GM10266 (cell line): ENCODE data around the gene NF1.

ENCODE experiments used
- DNase-seq: peaks from one replicate; pipeline ENCODE4 v3.0.0; 2012; ENCODE audit errors: extremely low spot score
- TF ChIP-seq, protein P1 (sequence below): IDR thresholded peaks from 2 replicates; pipeline ENCODE4 v1.5.1; 2012; ENCODE audit warnings: mild to moderate bottlenecking, low read depth; ENCODE audit not compliant: control insufficient read depth, insufficient read depth; ENCODE audit errors: missing control alignments

The NF1 gene

DNA sequence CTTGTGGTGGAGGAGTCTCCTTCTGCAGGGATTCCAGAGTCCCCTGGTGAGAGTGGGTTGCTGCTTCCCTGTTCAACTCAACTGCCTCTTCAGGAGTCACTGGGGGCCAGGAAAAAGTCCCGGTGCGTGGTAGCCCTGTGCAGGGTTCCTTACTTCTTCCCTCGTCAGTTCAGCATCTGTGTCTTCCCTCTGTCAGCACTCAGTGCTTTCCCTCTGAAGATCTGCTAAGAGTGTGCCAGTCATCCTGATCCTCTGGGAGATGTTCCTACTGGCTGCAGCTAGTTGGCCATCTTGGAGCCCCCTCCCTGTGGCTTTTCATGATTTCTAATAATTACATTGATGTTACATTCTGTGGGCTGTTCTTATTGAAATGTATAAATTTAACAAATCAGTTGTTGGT lies 36.5 kb downstream of the NF1 start:
- no peak for DNase-seq
- TF ChIP-seq, protein P1, sequence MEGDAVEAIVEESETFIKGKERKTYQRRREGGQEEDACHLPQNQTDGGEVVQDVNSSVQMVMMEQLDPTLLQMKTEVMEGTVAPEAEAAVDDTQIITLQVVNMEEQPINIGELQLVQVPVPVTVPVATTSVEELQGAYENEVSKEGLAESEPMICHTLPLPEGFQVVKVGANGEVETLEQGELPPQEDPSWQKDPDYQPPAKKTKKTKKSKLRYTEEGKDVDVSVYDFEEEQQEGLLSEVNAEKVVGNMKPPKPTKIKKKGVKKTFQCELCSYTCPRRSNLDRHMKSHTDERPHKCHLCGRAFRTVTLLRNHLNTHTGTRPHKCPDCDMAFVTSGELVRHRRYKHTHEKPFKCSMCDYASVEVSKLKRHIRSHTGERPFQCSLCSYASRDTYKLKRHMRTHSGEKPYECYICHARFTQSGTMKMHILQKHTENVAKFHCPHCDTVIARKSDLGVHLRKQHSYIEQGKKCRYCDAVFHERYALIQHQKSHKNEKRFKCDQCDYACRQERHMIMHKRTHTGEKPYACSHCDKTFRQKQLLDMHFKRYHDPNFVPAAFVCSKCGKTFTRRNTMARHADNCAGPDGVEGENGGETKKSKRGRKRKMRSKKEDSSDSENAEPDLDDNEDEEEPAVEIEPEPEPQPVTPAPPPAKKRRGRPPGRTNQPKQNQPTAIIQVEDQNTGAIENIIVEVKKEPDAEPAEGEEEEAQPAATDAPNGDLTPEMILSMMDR, result no peak

DNA sequence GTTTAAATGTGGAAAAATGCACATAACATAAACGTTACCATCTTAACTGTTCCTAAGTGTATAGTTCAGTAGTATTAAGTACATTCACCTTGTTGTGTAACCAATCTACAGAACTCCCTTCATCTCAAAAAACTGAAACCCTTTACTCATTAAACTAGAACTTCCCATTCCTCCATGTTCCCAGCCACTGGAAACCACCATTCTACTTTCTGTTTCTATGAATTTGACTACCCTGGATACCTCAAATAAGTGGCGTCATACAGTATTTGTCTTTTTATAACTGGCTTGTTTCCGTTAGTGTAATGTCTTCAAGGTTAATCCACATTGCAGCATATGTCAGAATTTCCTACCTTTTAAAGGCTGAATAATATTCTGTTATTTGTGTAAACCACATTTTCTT lies 38.2 kb downstream of the NF1 start:
- DNase-seq, result no peak
- TF ChIP-seq, protein P1, result no peak

DNA sequence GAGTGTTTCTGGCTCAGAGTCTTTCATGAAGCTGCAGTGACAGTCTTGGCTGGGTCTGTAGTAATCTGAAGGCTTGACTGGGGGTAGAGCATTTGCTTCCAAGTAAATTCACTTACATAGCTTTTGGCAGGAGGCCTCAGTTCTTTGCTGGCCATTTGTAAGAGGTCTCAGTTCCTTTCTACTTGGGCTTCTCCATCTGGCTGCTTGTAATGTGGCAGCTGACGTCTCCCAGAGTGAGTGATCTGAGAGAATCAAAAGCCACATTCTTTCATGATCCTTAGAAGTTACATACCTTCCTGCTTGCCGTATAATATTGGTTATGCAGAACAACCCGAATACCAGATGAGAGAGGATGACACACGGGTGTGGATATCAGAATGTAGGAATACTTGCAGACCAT lies 39.8 kb downstream of the NF1 start:
- no peak for DNase-seq
- TF ChIP-seq, protein P1, result no peak

DNA sequence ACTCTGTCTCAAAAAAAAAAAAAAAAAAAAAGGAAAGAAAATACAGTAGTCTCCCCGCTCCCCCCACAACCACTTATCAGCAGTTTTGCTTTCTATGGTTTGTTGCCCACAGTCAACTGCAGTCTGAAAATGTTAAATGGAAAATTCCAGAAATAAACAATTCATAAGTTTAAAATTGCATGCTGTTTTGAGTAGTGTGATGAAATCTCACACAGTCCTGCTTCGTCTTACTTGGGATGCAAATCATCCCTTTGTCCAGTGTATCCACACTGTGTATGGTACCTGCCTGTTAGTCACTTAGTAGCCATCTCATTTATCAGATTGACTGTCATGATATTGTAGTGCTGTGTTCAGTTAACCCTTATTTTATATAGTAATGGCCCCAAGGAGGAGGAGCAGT lies 41.5 kb downstream of the NF1 start:
- DNase-seq, result no peak
- TF ChIP-seq, protein P1, result no peak

DNA sequence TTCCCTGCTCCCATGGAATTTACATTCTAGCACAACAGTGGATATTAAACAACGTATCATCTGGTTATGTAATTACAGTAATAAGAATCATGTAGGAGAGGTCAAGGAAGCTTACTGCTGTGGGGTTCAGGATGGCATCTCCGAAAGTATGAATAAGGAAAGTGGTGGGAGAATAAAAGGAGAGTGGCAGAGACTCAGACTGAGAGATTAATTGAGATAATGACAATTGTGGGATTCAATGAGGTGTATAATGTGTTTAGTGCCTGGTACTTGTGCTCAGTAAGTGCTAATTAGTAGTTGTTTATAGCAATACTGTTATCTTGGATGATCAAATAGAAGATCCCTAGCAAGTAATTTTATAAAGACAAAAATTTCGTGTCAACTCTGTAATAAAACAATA lies 45.3 kb downstream of the NF1 start:
- DNase-seq, result no peak
- TF ChIP-seq, protein P1, result no peak

DNA sequence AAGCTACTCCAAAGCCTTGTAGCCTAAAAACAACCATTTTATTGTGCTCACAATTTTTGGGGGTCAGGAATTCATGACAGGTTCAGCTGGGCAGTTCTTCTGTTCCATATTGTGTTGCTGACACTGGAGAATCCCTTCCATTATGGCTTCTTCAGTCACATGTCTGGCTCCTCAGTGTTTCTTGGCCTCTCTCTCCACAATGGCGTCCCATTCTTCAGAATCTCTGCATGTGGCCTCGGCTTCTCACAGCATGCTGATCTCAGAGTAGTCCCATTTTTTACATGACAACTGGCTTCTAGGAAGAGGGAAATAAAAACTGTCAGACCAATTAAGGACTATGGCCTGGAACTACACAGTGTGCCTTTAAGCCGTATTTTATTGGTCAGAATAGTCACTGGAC lies 49.7 kb downstream of the NF1 start:
- TF ChIP-seq, protein P1, result no peak
- DNase-seq, result no peak

DNA sequence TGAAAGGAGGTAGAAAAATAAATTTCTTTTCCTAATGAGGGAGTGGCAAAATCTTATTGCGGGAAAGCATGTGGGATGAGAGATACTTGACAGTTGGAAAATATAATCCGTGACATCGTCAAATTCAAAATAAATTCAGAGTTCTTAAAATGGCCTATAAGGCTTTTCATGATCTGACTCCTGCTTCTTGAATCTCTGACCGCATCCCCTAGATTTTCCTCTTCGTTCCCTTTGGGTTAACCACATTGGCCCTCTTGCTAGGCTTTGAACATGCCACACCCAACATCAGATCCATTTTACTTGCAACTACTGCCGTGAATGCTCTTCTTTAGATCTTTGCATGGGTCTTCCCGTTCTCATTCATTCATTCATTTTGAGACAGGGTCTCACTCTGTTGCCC lies 50.1 kb downstream of the NF1 start:
- TF ChIP-seq, protein P1, result no peak
- DNase-seq, result no peak
